HL-60 (cell line): Measurements from ENCODE around the gene ATL3.

Experiments
- GABPA ChIP-seq: IDR thresholded peaks from 2 replicates; pipeline ENCODE4 v1.6.1; 2012; ENCODE audit warnings: low read depth
- POLR2AphosphoS5 ChIP-seq: IDR thresholded peaks from 2 replicates; pipeline ENCODE4 v1.6.1; 2012; ENCODE audit warnings: low read depth
- TF ChIP-seq, protein P1 (sequence below): IDR thresholded peaks from one replicate; pipeline ENCODE4 v1.5.1; 2011; ENCODE audit warnings: low read length, control low read depth, inconsistent platforms; ENCODE audit not compliant: insufficient read depth
- TF ChIP-seq, protein P2 (sequence below): IDR thresholded peaks from 2 replicates; pipeline ENCODE4 v1.6.1; 2012; ENCODE audit warnings: low read depth; ENCODE audit not compliant: insufficient replicate concordance

DNA sequence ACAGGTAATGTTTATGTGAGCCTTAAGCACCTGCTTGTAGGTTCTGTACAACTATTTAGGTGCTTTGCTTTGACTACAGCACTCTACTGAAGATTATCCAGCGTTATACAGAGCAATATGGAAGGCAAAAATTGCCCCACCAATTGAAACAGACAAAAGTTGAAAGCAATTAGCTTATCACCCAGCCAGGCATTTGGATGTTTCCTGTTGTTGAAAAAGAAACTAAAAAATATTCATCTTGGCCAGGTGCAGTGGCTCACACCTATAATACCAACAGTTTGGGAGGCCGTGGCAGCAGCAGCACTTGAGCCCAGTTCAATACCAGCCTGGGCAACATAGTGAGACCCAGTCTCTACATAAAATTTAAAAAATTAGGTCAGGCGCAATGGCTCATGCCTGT lies 18.5 kb downstream of the ATL3 start:
- TF ChIP-seq, protein P1, sequence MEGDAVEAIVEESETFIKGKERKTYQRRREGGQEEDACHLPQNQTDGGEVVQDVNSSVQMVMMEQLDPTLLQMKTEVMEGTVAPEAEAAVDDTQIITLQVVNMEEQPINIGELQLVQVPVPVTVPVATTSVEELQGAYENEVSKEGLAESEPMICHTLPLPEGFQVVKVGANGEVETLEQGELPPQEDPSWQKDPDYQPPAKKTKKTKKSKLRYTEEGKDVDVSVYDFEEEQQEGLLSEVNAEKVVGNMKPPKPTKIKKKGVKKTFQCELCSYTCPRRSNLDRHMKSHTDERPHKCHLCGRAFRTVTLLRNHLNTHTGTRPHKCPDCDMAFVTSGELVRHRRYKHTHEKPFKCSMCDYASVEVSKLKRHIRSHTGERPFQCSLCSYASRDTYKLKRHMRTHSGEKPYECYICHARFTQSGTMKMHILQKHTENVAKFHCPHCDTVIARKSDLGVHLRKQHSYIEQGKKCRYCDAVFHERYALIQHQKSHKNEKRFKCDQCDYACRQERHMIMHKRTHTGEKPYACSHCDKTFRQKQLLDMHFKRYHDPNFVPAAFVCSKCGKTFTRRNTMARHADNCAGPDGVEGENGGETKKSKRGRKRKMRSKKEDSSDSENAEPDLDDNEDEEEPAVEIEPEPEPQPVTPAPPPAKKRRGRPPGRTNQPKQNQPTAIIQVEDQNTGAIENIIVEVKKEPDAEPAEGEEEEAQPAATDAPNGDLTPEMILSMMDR, result no peak
- TF ChIP-seq POLR2AphosphoS5 (no peak), GABPA (no peak)
- TF ChIP-seq, protein P2, sequence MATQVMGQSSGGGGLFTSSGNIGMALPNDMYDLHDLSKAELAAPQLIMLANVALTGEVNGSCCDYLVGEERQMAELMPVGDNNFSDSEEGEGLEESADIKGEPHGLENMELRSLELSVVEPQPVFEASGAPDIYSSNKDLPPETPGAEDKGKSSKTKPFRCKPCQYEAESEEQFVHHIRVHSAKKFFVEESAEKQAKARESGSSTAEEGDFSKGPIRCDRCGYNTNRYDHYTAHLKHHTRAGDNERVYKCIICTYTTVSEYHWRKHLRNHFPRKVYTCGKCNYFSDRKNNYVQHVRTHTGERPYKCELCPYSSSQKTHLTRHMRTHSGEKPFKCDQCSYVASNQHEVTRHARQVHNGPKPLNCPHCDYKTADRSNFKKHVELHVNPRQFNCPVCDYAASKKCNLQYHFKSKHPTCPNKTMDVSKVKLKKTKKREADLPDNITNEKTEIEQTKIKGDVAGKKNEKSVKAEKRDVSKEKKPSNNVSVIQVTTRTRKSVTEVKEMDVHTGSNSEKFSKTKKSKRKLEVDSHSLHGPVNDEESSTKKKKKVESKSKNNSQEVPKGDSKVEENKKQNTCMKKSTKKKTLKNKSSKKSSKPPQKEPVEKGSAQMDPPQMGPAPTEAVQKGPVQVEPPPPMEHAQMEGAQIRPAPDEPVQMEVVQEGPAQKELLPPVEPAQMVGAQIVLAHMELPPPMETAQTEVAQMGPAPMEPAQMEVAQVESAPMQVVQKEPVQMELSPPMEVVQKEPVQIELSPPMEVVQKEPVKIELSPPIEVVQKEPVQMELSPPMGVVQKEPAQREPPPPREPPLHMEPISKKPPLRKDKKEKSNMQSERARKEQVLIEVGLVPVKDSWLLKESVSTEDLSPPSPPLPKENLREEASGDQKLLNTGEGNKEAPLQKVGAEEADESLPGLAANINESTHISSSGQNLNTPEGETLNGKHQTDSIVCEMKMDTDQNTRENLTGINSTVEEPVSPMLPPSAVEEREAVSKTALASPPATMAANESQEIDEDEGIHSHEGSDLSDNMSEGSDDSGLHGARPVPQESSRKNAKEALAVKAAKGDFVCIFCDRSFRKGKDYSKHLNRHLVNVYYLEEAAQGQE, result no peak
